ENCODE measurements around the gene RHBDL1. TPM values are rescaled to one million over a fixed set of nuclear protein-coding genes. Genes with fewer than 3 reads are reported as not detected.
A peak's percentile ranks its signal among the peaks of the same experiment; 100 is the strongest.

RHBDL1 gene
- total and polyA plus RNA-seq, 2 of the 8 experiments (the other 6 are each of a cell fraction or from before 2014, with no cell fraction given), result 4.0 to 8.1 TPM

- peaks cover 0 to 24% (median 3%) of the 10 kb centered on the region in 4 experiments; a peak in 4 of 8 replicates for H3K36me3 ChIP-seq (ENCODE audit: control insufficient read depth in 2 of 4, insufficient read depth in 4 of 4, low read length in 3 of 4)
- CTCF ChIA-PET (ENCODE audit: partially characterized antibody), result interaction anchor here (0.6 to 1.9 kb wide), 5 partner anchors 10 to 46 kb away, joined by 3 to 6 read pairs (median 3); no protein-coding TSS in a partner anchor
- H3K14ac ChIP-seq (ENCODE audit: insufficient read length), result peak within 1 kb of the TSS; percentile 57
- H3K56ac ChIP-seq (replicated peaks; ENCODE audit: insufficient read length, low read depth, low read length), result peak within 1 kb of the TSS; percentile 60
- H3K27ac ChIP-seq (ENCODE audit: low read depth, low read length), result peak within 1 kb of the TSS; percentile 63; the same call in 1 of the 2 replicates
- H4K8ac ChIP-seq (ENCODE audit: extremely low read depth, insufficient read depth, low read length), result peak within 1 kb of the TSS; percentile 66
- peaks cover 3 to 10% of the 10 kb centered on the region in 2 experiments for H4K20me1 ChIP-seq (replicated peaks in 1 of 2; ENCODE audit: control insufficient read depth in 1 of 2, insufficient read depth in 2 of 2, low read length in 2 of 2)
- peak within 1 kb of the TSS; percentile 79 to 88 for H3K4me2 ChIP-seq (ENCODE audit: insufficient read depth in 1 of 2, low read depth in 2 of 2, low read length in 2 of 2)
- H3K4ac ChIP-seq (replicated peaks; ENCODE audit: insufficient read length, low read depth, low read length), result peak within 1 kb of the TSS; percentile 90
- peak in 1 of 2 experiments; percentile 85 for DNase-seq (ENCODE audit: low read depth in 1 of 2, low spot score in 2 of 2)
- peak within 1 kb of the TSS; percentile 25; the same call in 1 of the 2 replicates for H2AK5ac ChIP-seq (ENCODE audit: low read depth, low read length)
- peak within 1 kb of the TSS; percentile 94; the same call in 1 of the 2 replicates for H2BK5ac ChIP-seq (ENCODE audit: low read depth, low read length)
- H2BK20ac ChIP-seq (ENCODE audit: low read length), result peak within 1 kb of the TSS; percentile 55; the same call in 1 of the 2 replicates
- H4K5ac ChIP-seq (ENCODE audit: insufficient read length, low read depth, low read length), result peak within 1 kb of the TSS; percentile 91
- peak within 1 kb of the TSS; percentile 82 for H2BK120ac ChIP-seq (replicated peaks; ENCODE audit: low read depth, low read length)
- peaks cover 0 to 29% (median 22%) of the 10 kb centered on the region in 4 experiments; a peak in 6 of 7 replicates for H3K4me1 ChIP-seq (replicated peaks in 1 of 4; ENCODE audit: control insufficient read depth in 3 of 4, insufficient read depth in 4 of 4, low read length in 3 of 4)
- peak within 1 kb of the TSS; percentile 41 to 67 (median 60) for H3K4me3 ChIP-seq (ENCODE audit: extremely low read depth in 1 of 4, insufficient read depth in 2 of 4, low read depth in 3 of 4, low read length in 4 of 4)
- H2AFZ ChIP-seq (ENCODE audit: low read length), result no peak within 1 kb of the TSS
- FAIRE-seq, result no peak
- H4K91ac ChIP-seq (replicated peaks; ENCODE audit: insufficient read length, low read length), result peak within 1 kb of the TSS; percentile 88
- 12% methylated on average over 21 of the region's 23 CpGs; no CpG with 5 or more reads in 1 of the 2 experiments for WGBS, 2 experiments (ENCODE audit: extremely low coverage in 1 of 2, insufficient coverage in 1 of 2, insufficient read length in 1 of 2, insufficient replicate concordance in 2 of 2, low coverage in 1 of 2, low lambda C conversion rate in 2 of 2, missing lambda C conversion rate in 1 of 2)
- peak within 1 kb of the TSS; percentile 92; the same call in 1 of the 2 replicates for H2BK15ac ChIP-seq (ENCODE audit: low read length)
- no peaks in the 10 kb centered on the region for H3K79me1 ChIP-seq (ENCODE audit: low read depth, low read length)
- peaks cover 0 to 6% of the 10 kb centered on the region in 2 experiments; a peak in 1 of 4 replicates for H3K79me2 ChIP-seq (ENCODE audit: control insufficient read depth in 1 of 2, insufficient read depth in 2 of 2, low read length in 2 of 2)
- H3K23ac ChIP-seq (ENCODE audit: insufficient read length), result no peak within 1 kb of the TSS
- no peaks in the 10 kb centered on the region for H3K27me3 ChIP-seq (replicated peaks in 1 of 4; ENCODE audit: control insufficient read depth in 3 of 4, extremely low read depth in 1 of 4, insufficient read depth in 3 of 4, low read length in 3 of 4)
- peak within 1 kb of the TSS in 3 of 4 experiments; percentile 38 to 71 (median 54); a peak in 5 of 7 replicates for H3K9ac ChIP-seq (replicated peaks in 1 of 4; ENCODE audit: extremely low read depth in 1 of 4, low read depth in 3 of 4, low read length in 3 of 4)
- H3K23me2 ChIP-seq (ENCODE audit: low read depth, low read length), result peaks cover 5% of the 10 kb centered on the region; the same call in 1 of the 2 replicates
- TF ChIP-seq SIX5 (IDR thresholded peaks at IDR 0.05; ENCODE audit: low read depth, low read length), result peak; percentile 9; the same call in 1 of the 2 replicates
- peak in 1 of 2 experiments; percentile 55; a peak in 2 of 3 replicates for TF ChIP-seq POLR2A (IDR thresholded peaks at IDR 0.05; ENCODE audit: control extremely low read depth in 1 of 2, low read depth in 2 of 2, low read length in 2 of 2)
- peak in 1 of 2 experiments; percentile 24; a peak in 1 of 3 replicates for TF ChIP-seq EP300 (IDR thresholded peaks at IDR 0.05; ENCODE audit: borderline replicate concordance in 1 of 2, low read depth in 2 of 2, low read length in 2 of 2)
- peak in 1 of 2 experiments; percentile 53; a peak in 1 of 4 replicates for TF ChIP-seq SIN3A (conservative IDR thresholded peaks at IDR 0.05 in 1 of 2, IDR thresholded peaks at IDR 0.05 in 1 of 2; ENCODE audit: low read depth in 1 of 2, low read length in 2 of 2)
- peak; percentile 57 for TF ChIP-seq KDM4A (IDR thresholded peaks at IDR 0.05; ENCODE audit: low read depth, low read length, severe bottlenecking)
- no peak for TF ChIP-seq TCF12 (IDR thresholded peaks at IDR 0.05; ENCODE audit: low read depth, low read length)
- H3K18ac ChIP-seq (ENCODE audit: extremely low read depth, low read length), result peak within 1 kb of the TSS; percentile 96
- POLR2A ChIA-PET (ENCODE audit: partially characterized antibody), result interaction anchor here (0.6 to 1.5 kb wide), 25 partner anchors 8 to 231 kb away, joined by 3 to 11 read pairs (median 4); partner anchors contain the start of genes CAPN15, JMJD8, NHLRC4 and RAB40C
- H3K9me3 ChIP-seq (ENCODE audit: insufficient read depth in 2 of 2, low read depth in 1 of 2, low read length in 1 of 2), result no peaks in the 10 kb centered on the region
- H2BK12ac ChIP-seq (ENCODE audit: low read depth, low read length), result peak within 1 kb of the TSS; percentile 85; the same call in 1 of the 2 replicates
These were observed 44.6 kb upstream of the RHBDL1 start, which contains the start of gene WFIKKN1 for GRCh38 chr16:630815-631405. Gene WFIKKN1 (plus strand): TSS chr16:630985. CDS start chr16:631254, 269 bp downstream.
